Fibroblast of the aortic adventitia (primary cell): Measurements from ENCODE around the gene LRRC32. TPM values are rescaled to one million over a fixed set of nuclear protein-coding genes. Genes with fewer than 3 reads are reported as not detected.

Experiments
- DNase-seq: peaks from one replicate; pipeline ENCODE4 v3.0.0-alpha.2; 2010; ENCODE audit warnings: low read depth
- H3K4me3 ChIP-seq: 2 replicates; pipeline ENCODE4 v1.5.1; 2011; ENCODE audit warnings: low read depth, mild to moderate bottlenecking, control low read depth, low read length, moderate library complexity
- CTCF ChIP-seq: IDR thresholded peaks from 2 replicates; pipeline ENCODE4 v1.5.1; 2011; ENCODE audit warnings: mild to moderate bottlenecking, low read length, control low read depth, inconsistent platforms; ENCODE audit not compliant: insufficient read depth
- total RNA-seq: library from RNA; depleted of rRNA; stranded (reverse); fragments of >200 nt; gene quantifications from 2 replicates; pipeline ENCODE4 v1.2.3, GENCODE V29; 2012; ENCODE audit warnings: low replicate concordance

LRRC32 gene
- total RNA-seq, 1 donor = 30.0 TPM

- TF ChIP-seq CTCF = no peak
Observed at GRCh38 chr11:76626266-76626665, 44.3 kb downstream of the LRRC32 start.

GRCh38 chr11:76625472-76626186, 44.9 kb downstream of the LRRC32 start:
- TF ChIP-seq CTCF = no peak
- DNase-seq = no peak
- H3K4me3 ChIP-seq = no peak overlapping the region

More at GRCh38 chr11:76626266-76626665, 44.3 kb downstream of the LRRC32 start:
- H3K4me3 ChIP-seq = no peak overlapping the region
- DNase-seq = no peak

GRCh38 chr11:76624500-76625379, 45.8 kb downstream of the LRRC32 start:
- H3K4me3 ChIP-seq = no peak overlapping the region
- DNase-seq = no peak
- TF ChIP-seq CTCF = no peak

GRCh38 chr11:76623884-76624419, 46.6 kb downstream of the LRRC32 start:
- no peak overlapping the region for H3K4me3 ChIP-seq
- no peak for DNase-seq
- TF ChIP-seq CTCF = no peak

- peak; percentile 83 for DNase-seq
- H3K4me3 ChIP-seq = no peak overlapping the region
- no peak for TF ChIP-seq CTCF
Observed at GRCh38 chr11:76623171-76623883, 47.2 kb downstream of the LRRC32 start.

GRCh38 chr11:76622493-76623094, 48.0 kb downstream of the LRRC32 start:
- DNase-seq = no peak
- H3K4me3 ChIP-seq = no peak overlapping the region
- TF ChIP-seq CTCF = no peak
